ENCODE measurements around the gene CD320. TPM values are rescaled to one million over a fixed set of nuclear protein-coding genes. Genes with fewer than 3 reads are reported as not detected.

The CD320 gene
- total RNA-seq, 1 donor from 2014 or later, result 24.4 TPM

- no peak for DNase-seq (ENCODE audit: low read depth in 2 of 2)
These were observed 52.6 kb downstream of the CD320 start for GRCh38 chr19:8255426-8256125.

- DNase-seq (ENCODE audit: low read depth in 2 of 2), result no peak
These were observed 53.7 kb downstream of the CD320 start for GRCh38 chr19:8254286-8255001.

GRCh38 chr19:8253678-8254077 lies 54.5 kb downstream of the CD320 start:
- no peak for DNase-seq (ENCODE audit: low read depth in 2 of 2)

GRCh38 chr19:8252922-8253589 lies 55.1 kb downstream of the CD320 start:
- DNase-seq (ENCODE audit: low read depth in 2 of 2), result peak; percentile 72 to 85

Other genes starting within 250 kb of the CD320 start
- gene FBN3, start 158.8 kb downstream of the CD320 start, total RNA-seq, result not detected in 2 replicates
- gene CERS4, start 99.0 kb downstream of the CD320 start, total RNA-seq, result 6.5 and 26.4 TPM in 2 replicates
- 28.4 and 30.9 TPM in 2 replicates for gene NDUFA7, start 13.0 kb upstream of the CD320 start, total RNA-seq
- 186 and 293 TPM in 2 replicates for gene RPS28, start 13.1 kb upstream of the CD320 start, total RNA-seq
- 55.8 and 148 TPM in 2 replicates for gene KANK3, start 34.9 kb upstream of the CD320 start, total RNA-seq
- gene ANGPTL4, start 55.8 kb upstream of the CD320 start, total RNA-seq, result 1.5 and 7.1 TPM in 2 replicates
- 53.8 and 84.1 TPM in 2 replicates for gene RAB11B, start 82.0 kb upstream of the CD320 start, total RNA-seq
- gene MARCHF2, start 104.9 kb upstream of the CD320 start, total RNA-seq, result 112 and 164 TPM in 2 replicates
- gene HNRNPM, start 136.6 kb upstream of the CD320 start, total RNA-seq, result 45.8 and 55.6 TPM in 2 replicates
- not detected in 2 replicates for gene PRAM1, start 194.3 kb upstream of the CD320 start, total RNA-seq
- gene ZNF414, start 205.8 kb upstream of the CD320 start, total RNA-seq, result 2.2 and 2.4 TPM in 2 replicates

All from lung microvascular endothelial cell (primary cell).